ENCODE measurements around the gene CCAR1.
"Not testable (repeated sequence)": the region's sequence is repeated elsewhere in the genome, so short reads cannot be mapped to it uniquely, and the experiment has no call there.

Gene CCAR1

DNA sequence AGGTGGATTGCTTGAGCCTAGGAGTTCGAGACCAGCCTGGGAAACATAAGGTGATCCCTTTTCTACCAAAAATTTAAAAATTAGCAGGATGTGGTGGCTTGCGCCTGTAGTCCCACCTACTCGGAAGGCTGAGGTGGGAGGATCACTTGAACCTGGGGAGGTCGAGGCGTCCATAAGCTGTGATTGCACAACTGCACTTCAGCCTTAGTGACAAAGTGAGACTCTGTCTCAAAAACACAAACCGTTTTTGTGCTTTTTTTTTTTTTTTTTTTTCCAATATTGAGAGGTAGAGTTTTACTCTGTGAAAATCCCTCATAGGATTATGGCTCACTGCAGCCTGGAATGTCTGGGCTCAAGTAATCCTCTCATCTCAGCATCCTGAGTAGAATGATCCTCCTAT, 14.1 kb downstream of the CCAR1 start:
- ChIA-PET POLR2A (no interaction called here), CTCF (no interaction called here)
- TF ChIP-seq L3MBTL2 (conservative IDR thresholded peaks at IDR 0.05) (no peak), SUZ12 (IDR thresholded peaks at IDR 0.05) (no peak), FOXM1 (IDR thresholded peaks at IDR 0.05; ENCODE audit: borderline replicate concordance) (no peak), ELF4 (IDR thresholded peaks at IDR 0.05) (no peak), HDGF (IDR thresholded peaks at IDR 0.05; ENCODE audit: borderline replicate concordance) (no peak), FOXK2 (IDR thresholded peaks at IDR 0.05) (no peak), LEF1 (IDR thresholded peaks at IDR 0.05; ENCODE audit: borderline replicate concordance) (no peak), ZNF384 (IDR thresholded peaks at IDR 0.05) (no peak), NFRKB (IDR thresholded peaks at IDR 0.05) (no peak), FOXA1 (IDR thresholded peaks at IDR 0.05) (no peak), SP1 (IDR thresholded peaks at IDR 0.05) (no peak), CTBP1 (IDR thresholded peaks at IDR 0.05; ENCODE audit: borderline replicate concordance) (no peak)
- TF ChIP-seq, protein P1, sequence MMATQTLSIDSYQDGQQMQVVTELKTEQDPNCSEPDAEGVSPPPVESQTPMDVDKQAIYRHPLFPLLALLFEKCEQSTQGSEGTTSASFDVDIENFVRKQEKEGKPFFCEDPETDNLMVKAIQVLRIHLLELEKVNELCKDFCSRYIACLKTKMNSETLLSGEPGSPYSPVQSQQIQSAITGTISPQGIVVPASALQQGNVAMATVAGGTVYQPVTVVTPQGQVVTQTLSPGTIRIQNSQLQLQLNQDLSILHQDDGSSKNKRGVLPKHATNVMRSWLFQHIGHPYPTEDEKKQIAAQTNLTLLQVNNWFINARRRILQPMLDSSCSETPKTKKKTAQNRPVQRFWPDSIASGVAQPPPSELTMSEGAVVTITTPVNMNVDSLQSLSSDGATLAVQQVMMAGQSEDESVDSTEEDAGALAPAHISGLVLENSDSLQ (IDR thresholded peaks at IDR 0.05) = no peak
- DNase-seq (ENCODE audit: extremely low spot score) = no peak

DNA sequence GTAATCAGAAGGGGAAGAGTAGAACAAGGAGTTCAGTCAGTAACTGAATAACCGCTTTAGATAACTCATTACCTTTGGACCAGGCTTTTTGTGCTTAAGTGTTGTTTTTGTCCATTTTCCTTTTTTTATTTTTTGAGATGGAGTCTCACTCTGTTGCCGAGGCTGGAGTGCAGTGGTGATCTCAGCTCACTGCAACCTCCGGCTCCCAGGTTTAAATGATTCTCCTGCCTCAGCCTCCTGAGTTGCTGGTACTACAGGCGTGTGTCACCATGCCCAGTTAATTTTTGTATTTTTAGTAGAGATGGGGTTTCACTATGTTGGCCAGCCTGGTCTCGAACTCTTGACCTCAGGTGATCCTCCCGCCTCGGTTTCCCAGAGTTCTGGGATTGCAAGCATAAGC, 14.7 kb downstream of the CCAR1 start:
- POLR2A ChIA-PET; CTCF ChIA-PET; DNase-seq (ENCODE audit: extremely low spot score): not testable (repeated sequence)

DNA sequence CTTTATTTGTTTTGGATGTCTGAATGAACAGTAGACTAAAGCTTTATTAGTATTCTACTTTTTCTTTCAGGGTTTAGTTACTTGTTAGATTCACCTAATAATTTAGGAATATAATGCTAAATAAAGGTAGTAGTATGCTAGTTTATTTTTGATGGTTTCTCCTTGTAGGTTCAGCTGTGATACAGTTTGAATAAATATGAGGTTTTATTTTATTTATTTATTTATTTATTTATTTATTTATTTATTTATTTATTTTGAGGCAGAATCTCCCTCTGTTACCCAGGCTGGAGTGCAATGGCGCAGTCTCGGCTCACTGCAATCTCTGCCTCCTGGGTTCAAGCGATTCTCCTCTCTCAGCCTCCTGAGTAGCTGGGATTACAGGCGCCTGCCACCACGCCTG, 19.6 kb downstream of the CCAR1 start:
- DNase-seq (ENCODE audit: extremely low spot score); POLR2A ChIA-PET: not testable (repeated sequence)
- CTCF ChIA-PET = interaction anchor here (0.6 to 0.7 kb wide), 2 partner anchors 277 to 665 kb away, joined by 3 read pairs; no protein-coding TSS in a partner anchor

DNA sequence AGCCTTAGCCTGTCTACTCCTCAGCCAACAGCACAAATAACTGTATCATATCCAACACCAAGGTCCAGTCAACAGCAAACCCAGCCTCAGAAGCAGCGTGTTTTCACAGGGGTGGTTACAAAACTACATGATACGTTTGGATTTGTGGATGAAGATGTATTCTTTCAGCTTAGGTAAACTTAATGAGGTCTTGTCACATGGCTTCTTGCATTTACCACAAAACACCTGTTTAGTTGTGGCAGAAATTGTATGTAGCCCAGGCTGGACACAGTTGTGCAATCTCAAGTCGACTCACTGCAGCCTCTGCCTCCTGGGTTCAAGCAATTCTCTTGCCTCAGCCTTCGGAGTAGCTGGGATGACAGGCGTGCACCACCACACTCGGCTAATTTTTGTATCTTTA, 21.4 kb downstream of the CCAR1 start:
- DNase-seq (ENCODE audit: extremely low spot score) = no peak
- ChIA-PET CTCF (no interaction called here), POLR2A (no interaction called here)
- TF ChIP-seq TARDBP (IDR thresholded peaks at IDR 0.05) = no peak
- TF ChIP-seq ARNT (IDR thresholded peaks at IDR 0.05) = no peak
- TF ChIP-seq NFRKB (IDR thresholded peaks at IDR 0.05) = no peak
- no peak for TF ChIP-seq FOXA1 (IDR thresholded peaks at IDR 0.05)
- TF ChIP-seq FOXK2 (IDR thresholded peaks at IDR 0.05) = no peak
- TF ChIP-seq BHLHE40 (IDR thresholded peaks at IDR 0.05; ENCODE audit: borderline replicate concordance) = no peak
- TF ChIP-seq CTBP1 (IDR thresholded peaks at IDR 0.05; ENCODE audit: borderline replicate concordance) = no peak
- TF ChIP-seq ZNF384 (IDR thresholded peaks at IDR 0.05) = no peak
- TF ChIP-seq L3MBTL2 (conservative IDR thresholded peaks at IDR 0.05) = no peak
- no peak for TF ChIP-seq SP1 (IDR thresholded peaks at IDR 0.05)
- no peak for TF ChIP-seq FOXM1 (IDR thresholded peaks at IDR 0.05; ENCODE audit: borderline replicate concordance)

DNA sequence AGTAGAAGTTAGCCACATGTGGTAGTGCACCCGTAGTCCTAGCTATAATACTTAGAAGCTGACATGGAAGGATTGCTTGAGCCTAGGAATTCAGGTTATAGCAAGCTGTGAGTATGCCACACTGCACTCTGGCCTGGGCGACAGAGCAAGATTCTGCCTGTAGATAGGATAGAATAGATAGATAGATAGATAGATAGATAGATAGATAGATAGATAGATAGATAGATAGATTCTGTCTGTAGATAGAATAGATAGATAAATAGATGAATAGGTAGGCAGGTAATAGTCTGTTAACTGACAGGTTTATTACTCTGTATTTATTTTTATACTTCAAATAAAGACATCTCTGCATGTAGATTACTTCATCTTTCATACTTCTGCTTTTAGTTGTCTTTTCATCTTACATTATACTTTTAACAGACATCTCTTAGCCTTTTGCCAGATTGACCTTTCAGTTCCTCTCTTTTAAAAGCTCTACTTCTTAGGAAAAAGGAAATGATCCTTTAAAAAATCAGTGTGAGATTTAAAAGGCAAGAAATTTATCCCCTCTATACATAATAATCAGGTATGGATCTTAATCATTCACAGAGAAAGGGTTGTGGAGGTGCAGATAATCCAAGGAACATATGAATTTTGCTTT, 31.8 kb downstream of the CCAR1 start:
- TF ChIP-seq, protein P1 (IDR thresholded peaks at IDR 0.05) = no peak
- no peak for TF ChIP-seq CTBP1 (IDR thresholded peaks at IDR 0.05; ENCODE audit: borderline replicate concordance)
- no peak for TF ChIP-seq ZNF384 (IDR thresholded peaks at IDR 0.05)
- TF ChIP-seq BHLHE40 (IDR thresholded peaks at IDR 0.05; ENCODE audit: borderline replicate concordance) = no peak
- TF ChIP-seq HDGF (IDR thresholded peaks at IDR 0.05; ENCODE audit: borderline replicate concordance) = no peak
- TF ChIP-seq NFRKB (IDR thresholded peaks at IDR 0.05) = no peak
- no peak for TF ChIP-seq SP1 (IDR thresholded peaks at IDR 0.05)
- TF ChIP-seq FOXK2 (IDR thresholded peaks at IDR 0.05) = no peak
- no peak for TF ChIP-seq L3MBTL2 (conservative IDR thresholded peaks at IDR 0.05)
- no peak for TF ChIP-seq SUZ12 (IDR thresholded peaks at IDR 0.05)
- no peak for TF ChIP-seq LEF1 (IDR thresholded peaks at IDR 0.05; ENCODE audit: borderline replicate concordance)
- TF ChIP-seq TARDBP (IDR thresholded peaks at IDR 0.05) = no peak
- no peak for TF ChIP-seq FOXA1 (IDR thresholded peaks at IDR 0.05)
- no peak for TF ChIP-seq ELF4 (IDR thresholded peaks at IDR 0.05)
- TF ChIP-seq FOXM1 (IDR thresholded peaks at IDR 0.05; ENCODE audit: borderline replicate concordance) = no peak
- ChIA-PET POLR2A (no interaction called here), CTCF (interaction anchor here (0.7 kb wide), 1 partner anchor 168 kb away, joined by 4 read pairs; no protein-coding TSS in a partner anchor)
- DNase-seq (ENCODE audit: extremely low spot score) = no peak

DNA sequence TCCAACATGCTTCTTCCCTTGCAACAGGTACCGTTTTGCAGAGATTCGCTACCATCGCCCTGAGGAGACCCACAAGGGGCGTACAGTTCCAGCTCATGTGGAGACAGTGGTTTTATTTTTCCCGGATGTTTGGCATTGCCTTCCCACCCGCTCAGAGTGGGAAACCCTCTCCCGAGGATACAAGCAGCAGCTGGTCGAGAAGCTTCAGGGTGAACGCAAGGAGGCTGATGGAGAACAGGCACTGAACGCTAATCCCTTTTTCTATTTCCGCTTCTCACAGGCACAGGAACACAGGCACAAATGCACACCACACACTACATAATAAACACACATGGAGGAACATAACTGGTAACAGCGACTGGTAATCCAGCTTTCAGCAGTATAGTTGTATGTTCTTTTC, 35.2 kb downstream of the CCAR1 start:
- ChIA-PET POLR2A (no interaction called here), CTCF (interaction anchor here (0.8 kb wide), 1 partner anchor 196 kb away, joined by 3 read pairs; the partner anchor contains the start of gene TET1)
- DNase-seq (ENCODE audit: extremely low spot score) = no peak
- TF ChIP-seq BHLHE40 (IDR thresholded peaks at IDR 0.05; ENCODE audit: borderline replicate concordance) (no peak), FOXA1 (IDR thresholded peaks at IDR 0.05) (no peak), FOXK2 (IDR thresholded peaks at IDR 0.05) (no peak), NFRKB (IDR thresholded peaks at IDR 0.05) (no peak), HDGF (IDR thresholded peaks at IDR 0.05; ENCODE audit: borderline replicate concordance) (no peak), ZNF384 (IDR thresholded peaks at IDR 0.05) (no peak), TARDBP (IDR thresholded peaks at IDR 0.05) (no peak), L3MBTL2 (conservative IDR thresholded peaks at IDR 0.05) (no peak), LEF1 (IDR thresholded peaks at IDR 0.05; ENCODE audit: borderline replicate concordance) (no peak), SUZ12 (IDR thresholded peaks at IDR 0.05) (no peak), ARNT (IDR thresholded peaks at IDR 0.05) (no peak), SP1 (IDR thresholded peaks at IDR 0.05) (no peak), ELF4 (IDR thresholded peaks at IDR 0.05) (no peak), FOXM1 (IDR thresholded peaks at IDR 0.05; ENCODE audit: borderline replicate concordance) (no peak), CTBP1 (IDR thresholded peaks at IDR 0.05; ENCODE audit: borderline replicate concordance) (no peak)
- TF ChIP-seq, protein P1 (IDR thresholded peaks at IDR 0.05) = no peak

All from HEK293T (cell line).